GM18526 (cell line): Measurements from ENCODE around the gene NMRK2.

Experiments
- POLR2A ChIP-seq: IDR thresholded peaks from 3 replicates; pipeline ENCODE4 v1.6.1; 2011; ENCODE audit not compliant: insufficient read length; ENCODE audit errors: extremely low read depth

NMRK2 gene

DNA sequence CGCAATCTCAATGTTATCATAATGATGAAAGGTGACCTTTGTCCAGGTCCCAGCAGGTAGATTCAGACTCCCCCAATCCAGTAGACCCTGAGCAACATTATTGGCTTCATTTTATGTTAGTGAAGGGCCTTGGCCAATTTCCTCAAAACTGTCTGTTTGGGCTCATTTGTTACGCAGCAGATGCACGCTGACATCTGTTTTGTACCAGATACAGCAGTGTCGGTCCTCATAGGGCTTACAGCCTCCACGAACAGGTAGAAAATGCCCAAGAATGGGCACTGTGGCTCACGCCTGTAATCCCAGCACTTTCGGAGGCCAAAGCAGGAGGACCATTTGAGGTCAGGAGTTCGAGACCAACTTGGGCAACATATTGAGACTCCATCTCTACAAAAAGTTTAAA, 13.1 kb upstream of the NMRK2 start:
- TF ChIP-seq POLR2A = no peak

DNA sequence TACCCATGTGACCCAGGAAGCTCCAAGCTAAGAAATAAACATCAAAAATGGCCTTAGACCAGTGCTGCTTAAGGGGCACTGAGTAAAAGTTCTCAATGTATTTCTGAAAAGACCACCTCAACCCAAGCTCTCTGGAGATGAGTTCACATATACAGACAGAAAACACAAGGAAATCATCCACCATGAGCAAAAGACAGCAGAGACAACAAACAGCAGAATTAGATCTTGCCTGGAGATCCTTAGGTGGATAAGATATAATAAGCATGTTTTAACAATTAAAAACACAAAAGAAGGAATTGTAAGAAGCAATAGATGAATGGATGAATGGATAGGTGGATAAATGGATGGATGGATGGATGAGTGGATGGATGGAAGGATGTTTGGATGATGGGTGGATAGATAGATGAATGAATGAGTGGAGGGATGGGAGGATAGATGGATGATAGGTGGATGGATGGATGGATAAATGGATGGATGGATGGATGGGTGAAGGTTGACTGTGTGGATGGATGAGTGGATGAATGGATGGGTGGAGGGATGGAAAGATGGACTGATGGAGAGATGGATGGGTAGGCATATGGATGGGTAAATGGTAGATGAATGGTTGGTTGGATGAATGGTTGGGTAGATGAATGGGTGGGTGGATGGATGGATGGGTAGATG, 9.6 kb upstream of the NMRK2 start:
- no peak for TF ChIP-seq POLR2A

DNA sequence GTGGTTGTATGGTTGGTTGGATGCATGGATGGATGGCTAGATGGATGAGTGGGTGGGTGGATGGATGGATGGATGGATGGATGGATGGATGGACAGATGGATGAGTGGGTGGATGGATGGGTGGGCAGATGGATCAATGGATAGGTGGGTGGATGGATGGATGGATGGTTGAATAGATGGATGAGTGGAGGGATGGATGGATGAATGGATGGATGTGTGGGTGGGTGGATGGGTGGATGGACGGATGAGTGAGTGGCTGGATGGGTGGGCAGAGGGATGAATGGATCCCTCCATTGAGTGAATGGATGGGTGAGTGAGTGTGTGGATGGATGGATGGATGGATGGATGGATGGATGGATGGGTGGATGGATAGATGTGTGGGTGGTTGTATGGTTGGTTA, 9.0 kb upstream of the NMRK2 start:
- no peak for TF ChIP-seq POLR2A

DNA sequence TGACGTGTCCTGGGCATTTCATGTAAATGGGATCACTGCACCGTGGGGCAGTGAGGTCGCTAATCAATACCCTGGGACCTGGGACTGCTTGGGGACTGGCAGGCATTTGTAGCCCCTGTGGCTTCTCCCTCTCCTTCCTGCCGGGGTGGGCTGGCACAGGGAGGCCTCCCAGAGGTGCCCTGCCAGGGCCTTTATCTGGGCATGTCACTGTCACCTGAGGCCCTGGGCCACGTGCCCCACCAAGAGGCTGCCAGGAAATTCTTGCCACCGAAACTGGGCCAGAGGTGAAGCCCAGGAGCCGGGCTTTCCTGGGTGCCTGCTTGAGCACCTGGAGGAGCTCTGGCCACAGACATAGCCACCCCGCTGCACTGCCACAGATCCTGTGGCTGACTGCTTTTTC, 1.8 kb upstream of the NMRK2 start:
- TF ChIP-seq POLR2A = no peak

DNA sequence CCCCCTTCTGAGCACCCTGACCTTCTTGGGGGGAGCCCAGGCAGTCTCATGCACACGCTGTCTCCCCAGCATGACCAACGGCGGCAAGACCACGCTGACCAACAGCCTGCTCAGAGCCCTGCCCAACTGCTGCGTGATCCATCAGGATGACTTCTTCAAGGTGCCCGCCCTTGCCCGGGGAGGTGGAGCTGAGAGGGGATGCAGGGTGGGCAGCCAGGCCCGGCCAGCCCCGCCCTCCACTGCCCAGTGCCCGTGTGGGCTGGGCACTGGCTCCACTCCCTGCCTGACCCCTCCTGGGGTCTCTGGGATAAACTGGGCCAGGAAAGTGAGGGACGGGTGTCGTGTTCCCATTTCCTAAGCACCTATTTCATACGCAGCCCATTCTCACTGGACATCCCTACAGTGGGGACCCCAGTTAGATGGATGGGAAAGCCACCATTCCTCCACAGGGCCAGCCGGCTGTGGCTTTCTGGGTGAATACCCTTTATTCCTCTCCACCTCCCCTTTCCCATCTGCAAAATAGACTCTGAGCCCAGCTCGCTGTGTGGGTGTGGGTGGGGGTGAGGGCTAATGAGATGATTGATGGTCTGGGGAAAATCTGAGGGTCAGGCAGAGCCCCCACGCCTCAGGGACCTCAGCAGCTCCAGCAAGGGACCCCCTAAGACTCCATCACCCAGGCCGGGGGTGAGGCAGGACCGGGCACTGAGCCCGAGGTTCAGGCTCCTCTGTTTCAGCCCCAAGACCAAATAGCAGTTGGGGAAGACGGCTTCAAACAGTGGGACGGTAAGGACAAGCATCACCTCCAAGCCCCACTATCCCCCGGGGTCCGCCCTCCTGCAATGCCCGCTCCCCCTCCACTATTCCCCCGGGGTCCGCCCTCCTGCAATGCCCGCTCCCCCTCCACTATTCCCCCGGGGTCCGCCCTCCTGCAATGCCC, 3.9 kb downstream of the NMRK2 start:
- TF ChIP-seq POLR2A = no peak

DNA sequence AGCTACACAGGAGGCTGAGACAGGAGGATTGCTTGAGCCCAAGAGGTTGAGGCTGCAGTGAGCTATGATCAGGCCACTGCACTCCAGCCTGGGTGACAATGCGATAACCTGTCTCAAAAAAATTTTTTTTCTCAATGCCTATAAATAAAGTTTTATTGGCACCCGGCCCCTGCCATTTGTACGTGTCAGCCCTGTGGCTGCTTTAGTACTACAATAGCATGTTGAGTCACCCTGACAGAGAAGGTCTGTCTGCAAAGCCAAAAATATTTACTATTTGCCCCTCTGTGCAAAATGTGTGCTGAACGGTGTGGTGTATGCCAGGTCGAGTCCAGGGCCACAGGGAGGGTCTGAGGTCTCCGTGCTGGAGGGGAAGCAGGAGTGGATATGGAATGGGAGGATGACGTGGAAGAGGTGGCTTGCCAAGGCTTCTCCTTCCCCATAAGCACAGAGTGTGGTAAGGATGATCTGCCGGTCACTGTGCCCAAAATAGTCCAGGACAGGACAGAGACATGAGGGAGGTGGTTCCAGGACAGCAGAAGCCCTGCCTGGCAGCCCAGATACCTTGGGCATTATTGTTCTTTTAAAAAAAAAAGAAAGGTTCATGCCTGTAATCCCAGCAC, 10.0 kb downstream of the NMRK2 start:
- no peak for TF ChIP-seq POLR2A

DNA sequence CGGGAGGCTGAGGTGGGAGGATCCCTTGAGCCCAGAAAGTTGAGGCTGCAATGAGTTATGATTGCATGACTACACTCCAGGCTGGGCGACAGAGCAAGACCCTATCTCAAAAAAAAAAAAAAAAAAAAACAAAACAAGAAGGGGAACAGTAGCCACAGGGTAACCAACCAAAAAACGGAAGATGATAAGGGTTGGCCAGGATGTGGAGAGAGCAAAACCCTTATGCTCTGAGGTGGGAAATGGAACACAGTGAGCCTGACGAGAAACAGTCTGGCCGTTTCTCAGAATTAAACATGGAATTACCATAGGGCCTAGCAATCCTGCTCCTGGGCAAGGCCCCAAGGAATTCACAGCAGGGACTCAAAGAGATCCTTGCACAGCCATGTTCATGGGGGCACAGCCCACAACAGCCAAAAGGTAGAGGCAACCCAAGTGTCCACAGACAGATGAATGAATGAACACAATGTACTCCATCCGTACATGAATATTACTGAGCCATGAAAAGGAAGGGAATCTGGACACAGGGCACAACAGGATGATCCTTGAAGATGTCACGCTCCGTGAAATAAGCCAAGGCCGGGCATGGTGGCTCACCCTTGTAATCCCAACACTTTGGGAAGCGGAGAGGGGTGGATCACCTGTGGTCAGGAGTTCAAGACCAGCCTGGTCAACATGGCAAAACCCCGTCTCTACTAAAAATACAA, 11.3 kb downstream of the NMRK2 start:
- no peak for TF ChIP-seq POLR2A

DNA sequence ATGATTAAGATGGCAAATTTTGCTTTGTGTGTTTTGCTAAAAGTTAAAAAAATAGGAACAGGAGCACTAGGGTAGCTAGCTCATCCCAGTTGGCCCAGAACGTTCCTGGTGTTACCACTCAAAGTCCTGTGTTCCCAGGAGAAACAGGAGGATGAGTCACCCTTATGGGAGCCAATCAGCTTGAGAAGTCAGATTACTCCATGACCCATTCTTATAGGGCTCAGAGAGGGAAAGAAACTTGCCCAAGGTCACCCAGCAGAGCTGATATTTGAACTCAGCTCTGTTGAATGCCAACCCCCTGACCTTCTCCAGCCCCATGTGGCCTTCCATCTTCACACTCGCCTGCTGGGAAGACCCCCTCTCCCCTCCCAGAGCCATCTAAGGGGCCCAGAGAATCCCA, 13.0 kb downstream of the NMRK2 start:
- no peak for TF ChIP-seq POLR2A

DNA sequence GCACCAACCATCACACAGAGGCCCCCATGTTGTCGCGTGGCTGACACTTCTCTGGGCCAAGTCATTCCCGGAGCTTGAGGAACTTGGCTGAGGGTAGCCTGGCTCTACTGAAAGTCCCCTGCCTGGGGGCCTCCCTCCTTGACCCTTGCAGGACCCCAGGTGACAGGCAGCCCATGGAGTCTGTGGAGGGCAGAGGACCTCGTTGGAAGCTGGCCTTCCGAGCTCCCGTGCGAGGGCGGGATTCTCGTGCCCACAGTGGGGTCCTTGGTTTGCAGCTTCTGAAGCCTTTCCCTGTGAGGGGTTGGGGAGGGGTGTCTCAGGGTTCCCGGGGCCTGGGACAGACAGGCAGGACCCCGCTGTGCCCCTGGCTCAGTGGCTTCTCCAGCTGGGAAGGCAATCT, 16.4 kb downstream of the NMRK2 start:
- TF ChIP-seq POLR2A = no peak

DNA sequence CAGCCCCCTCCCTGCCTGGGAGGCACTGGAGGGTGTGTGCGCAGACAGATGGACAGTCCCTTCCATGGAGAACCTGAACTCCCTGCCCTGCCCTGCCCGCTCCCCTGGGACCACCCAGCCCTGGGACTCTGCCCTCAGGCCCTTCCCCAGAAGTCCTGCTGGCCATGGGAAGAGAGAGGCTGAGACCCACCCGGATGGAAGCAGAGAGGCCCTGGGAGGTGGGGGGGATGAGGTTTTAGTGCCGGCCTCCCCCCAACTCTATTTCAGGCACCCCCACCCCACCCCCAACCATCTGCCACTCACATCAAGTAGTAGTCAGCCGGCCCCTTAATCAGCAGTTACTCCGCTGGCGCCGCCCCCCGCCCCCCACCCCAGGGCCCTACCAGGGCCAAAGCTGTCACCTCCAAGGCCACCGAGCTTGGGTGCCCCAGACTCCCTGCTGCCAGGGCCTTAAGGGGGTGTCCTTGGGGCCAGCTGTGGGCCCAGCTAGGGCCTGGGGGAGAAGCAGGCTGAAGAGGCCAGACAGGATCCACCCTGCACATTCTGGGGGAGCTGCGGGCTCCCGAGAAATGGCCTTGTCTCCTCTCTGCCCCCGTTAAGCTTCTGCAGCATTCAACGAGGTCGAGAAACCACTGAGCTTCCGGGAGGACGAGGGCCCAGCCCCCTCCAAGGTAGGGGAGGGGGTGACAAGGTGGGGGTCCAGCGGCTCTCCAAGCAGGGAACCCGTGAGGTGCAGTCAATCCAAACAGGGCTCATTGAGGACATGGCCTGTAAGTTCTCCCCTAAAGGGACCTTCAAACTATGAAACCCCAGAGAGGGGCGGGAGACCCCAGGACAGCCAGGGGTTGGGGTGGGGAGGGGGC, 17.4 kb downstream of the NMRK2 start:
- no peak for TF ChIP-seq POLR2A

DNA sequence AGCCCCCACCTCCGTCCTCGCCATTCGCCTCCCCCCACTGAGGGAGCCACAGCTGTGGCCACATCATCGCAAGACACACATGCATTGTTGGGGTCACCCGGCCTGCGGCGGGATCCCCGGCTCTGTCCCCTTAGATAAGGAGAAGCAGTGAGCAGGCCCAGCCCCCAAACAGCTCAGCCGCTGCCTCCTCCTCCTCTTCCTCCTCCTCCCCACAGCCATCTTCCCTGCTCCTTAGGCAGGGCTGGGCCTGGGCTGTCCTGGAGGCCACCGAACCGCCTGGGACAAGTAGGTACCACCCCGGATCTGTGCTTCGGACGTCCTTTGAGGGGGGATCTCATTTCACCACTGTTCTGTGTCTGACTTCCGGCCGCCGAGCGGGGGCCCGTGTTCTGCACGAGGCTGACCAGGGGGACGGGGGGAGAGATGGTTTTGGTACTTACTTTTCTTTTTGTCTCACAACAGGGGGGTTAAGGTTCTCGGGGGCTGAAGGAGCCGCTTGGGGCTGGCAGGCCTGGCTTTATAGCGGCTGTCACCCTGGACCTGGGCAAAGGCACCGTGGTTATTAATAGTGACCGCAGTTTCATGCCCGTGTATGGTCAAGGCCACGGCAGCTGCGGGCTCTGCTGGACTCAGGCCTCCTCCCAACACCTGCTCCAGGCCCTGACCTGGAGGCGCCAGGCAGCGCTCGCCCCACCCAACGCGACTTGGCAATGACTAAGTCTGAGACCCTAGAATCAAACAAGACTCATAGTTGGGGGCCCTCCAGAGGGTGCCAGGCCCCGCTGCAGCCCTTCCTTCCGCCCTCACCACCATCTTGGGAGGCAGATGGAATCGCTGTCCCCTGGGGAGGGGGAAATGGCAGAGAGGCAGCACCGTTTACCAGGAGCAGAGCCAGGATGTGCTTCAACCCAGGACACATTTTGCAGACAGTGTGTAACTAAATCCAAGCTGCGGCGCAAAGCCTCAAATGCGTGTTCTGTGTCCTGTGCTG, 18.3 kb downstream of the NMRK2 start:
- no peak for TF ChIP-seq POLR2A

DNA sequence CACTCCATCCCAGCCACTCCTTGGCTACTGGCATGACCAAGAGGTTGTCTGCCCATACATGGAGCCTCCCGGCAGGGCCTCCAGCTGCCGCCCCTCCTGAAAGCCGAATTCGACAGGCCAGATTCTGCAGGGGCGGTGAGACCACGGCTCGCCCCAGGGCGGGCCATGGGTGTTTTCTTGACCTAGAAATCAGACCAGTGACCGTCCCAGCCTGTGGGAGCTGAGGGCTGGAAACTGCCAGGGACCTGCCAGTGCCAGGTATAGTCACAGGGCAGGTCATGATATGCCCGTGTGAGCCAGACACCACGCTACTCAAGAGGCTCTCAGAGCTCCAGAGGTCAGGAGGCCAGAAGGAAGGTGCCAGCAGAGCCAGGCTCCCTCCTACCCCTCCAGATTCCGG, 21.2 kb downstream of the NMRK2 start:
- TF ChIP-seq POLR2A = no peak

DNA sequence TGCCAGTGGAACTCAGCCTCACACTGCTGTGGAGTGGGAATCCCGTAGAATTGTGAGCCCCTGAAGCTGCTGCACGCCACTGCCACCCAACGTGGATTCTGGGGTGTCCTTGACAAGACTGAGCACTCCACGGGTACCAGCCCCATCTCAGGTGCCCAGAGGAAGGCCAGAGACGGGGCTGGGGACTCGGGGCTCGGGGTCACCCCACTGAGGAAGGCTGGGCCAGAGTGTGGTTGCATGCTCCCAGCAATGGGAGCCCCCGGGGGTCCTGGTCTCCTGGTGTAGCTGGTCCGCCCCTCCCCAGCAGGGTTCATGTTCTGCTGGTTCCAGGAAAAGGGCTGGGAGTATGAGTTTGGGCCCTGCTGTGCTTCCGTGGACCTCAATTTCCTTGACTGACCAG, 22.8 kb downstream of the NMRK2 start:
- no peak for TF ChIP-seq POLR2A

DNA sequence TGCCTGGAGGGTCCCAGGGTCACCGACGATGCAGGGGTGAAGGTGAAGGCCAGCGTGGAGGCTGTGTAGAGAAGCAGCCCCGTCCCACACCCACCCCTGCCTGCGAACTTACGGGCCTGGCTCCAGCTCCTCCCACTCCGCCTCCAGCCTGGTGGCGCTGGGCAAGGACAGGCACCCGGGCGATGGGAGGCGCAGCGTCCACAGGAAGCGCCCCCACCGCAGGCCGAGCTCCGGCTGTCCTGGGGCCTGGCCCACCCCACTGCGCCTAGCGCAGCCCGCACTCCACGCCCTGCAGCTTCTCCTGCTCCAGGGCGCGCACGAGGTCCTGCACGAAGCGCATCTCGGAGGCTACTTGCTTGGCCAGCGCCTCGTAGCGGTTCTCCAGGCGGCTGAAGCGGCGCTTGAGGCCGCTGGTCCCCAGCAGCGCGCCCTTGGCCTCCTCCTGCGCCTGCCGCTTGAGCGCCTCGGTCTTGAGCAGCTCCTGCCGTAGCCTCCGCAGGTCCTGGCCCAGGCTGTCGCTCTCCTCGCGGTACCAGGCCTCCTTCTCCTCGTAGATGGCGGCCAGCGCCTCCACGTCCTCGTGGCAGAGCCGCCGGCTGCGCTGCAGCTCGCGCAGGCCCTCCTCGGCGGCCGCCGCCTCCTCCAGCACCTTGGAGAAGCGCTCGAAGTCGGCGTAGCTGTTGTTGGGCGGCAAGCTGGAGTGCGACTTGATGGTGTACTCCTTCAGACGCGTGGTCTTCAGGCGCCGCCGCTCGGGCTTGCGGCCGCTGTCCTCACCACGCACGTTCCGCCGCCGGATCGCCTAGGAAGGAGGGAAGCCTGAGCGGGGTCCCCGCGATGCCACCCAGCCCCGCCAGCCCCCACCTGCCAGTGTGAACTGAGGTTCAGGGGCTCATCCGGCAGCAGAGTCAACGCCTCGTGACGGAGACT, 26.2 kb downstream of the NMRK2 start:
- no peak for TF ChIP-seq POLR2A
